Measurements from ENCODE around the gene DLG5.

Gene DLG5

DNA sequence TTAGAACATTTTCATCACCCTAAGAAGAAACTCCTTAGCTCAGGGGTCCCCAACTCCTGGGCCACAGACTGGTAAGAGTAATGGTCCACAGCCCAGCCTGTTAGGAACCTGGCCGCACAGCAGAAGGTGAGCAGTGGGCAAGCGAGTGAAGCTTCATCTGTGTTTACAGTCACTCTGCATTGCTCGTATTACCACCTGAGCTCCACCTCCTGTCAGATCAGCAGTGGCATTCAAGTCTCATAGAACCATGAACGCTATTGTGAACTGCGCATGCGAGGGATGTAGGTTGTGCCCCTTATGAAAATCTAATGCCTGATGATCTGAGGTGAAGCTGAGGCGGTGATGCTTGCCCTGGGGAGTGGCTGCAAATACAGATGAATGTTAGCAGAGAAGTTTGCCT, 37.3 kb upstream of the DLG5 start:
- H3K4me1 ChIP-seq (ENCODE audit: control insufficient read depth, insufficient read depth, low read length): no peaks in the 10 kb centered on the region
- H3K9me3 ChIP-seq (ENCODE audit: control insufficient read depth, insufficient read depth, low read length): peaks cover 8% of the 10 kb centered on the region
- no peaks in the 10 kb centered on the region for H3K27me3 ChIP-seq (ENCODE audit: control insufficient read depth, insufficient read depth, low read length)
- no peak overlapping the region for H3K9ac ChIP-seq (ENCODE audit: low read depth, low read length)
- H3K4me3 ChIP-seq (ENCODE audit: low read depth, low read length): no peak overlapping the region
- H3K36me3 ChIP-seq (ENCODE audit: control insufficient read depth, insufficient read depth, low read length): no peaks in the 10 kb centered on the region

DNA sequence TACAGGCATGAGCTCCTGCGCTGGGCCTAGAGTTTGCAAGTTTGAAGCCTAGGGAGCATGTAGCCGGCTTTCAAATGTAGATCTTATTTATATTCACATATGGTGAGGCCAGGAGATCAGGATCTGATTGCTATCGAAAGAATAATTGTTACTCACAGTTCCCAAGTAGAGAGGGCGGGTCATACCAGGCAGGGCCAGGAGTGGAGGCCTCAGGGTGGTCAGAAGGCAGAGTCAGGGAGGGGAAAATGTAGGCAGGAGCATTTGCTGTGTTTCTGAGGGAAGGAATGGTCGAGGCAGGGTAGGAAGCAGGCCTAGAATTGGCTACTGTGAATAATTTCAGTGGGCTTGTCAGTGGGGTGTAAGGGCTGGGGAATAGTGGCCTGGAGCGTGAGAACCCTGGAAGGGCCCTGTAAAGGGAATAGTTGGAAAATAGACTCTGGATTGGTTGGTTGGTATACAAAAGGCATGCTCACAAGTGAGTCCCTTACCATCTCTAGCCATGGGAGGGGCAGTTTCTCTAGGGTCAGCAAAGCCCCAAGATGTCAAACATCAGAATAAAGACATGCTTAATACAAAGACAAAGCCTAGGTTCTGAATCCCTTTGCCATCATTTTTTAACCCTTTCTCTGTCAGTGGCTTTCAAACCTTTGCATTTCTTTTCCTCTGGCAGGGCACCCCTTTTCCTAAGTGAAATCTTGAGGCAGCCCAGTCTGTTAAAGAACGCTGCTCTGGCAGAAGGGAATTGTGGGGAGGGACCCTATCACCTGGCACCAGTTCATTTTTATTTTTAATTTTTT, 36.0 kb upstream of the DLG5 start:
- Histone ChIP-seq H3K9me3 (ENCODE audit: control insufficient read depth, insufficient read depth, low read length) (peaks cover 8% of the 10 kb centered on the region), H3K4me3 (ENCODE audit: low read depth, low read length) (no peak overlapping the region), H3K36me3 (ENCODE audit: control insufficient read depth, insufficient read depth, low read length) (no peaks in the 10 kb centered on the region), H3K27me3 (ENCODE audit: control insufficient read depth, insufficient read depth, low read length) (no peaks in the 10 kb centered on the region), H3K9ac (ENCODE audit: low read depth, low read length) (no peak overlapping the region), H3K4me1 (ENCODE audit: control insufficient read depth, insufficient read depth, low read length) (no peaks in the 10 kb centered on the region)

- H3K27me3 ChIP-seq (ENCODE audit: control insufficient read depth, insufficient read depth, low read length): no peaks in the 10 kb centered on the region
- no peaks in the 10 kb centered on the region for H3K4me1 ChIP-seq (ENCODE audit: control insufficient read depth, insufficient read depth, low read length)
- H3K9ac ChIP-seq (ENCODE audit: low read depth, low read length): no peak overlapping the region
- H3K4me3 ChIP-seq (ENCODE audit: low read depth, low read length): no peak overlapping the region
- peaks cover 8% of the 10 kb centered on the region for H3K9me3 ChIP-seq (ENCODE audit: control insufficient read depth, insufficient read depth, low read length)
- no peaks in the 10 kb centered on the region for H3K36me3 ChIP-seq (ENCODE audit: control insufficient read depth, insufficient read depth, low read length)
Observed at GRCh38 chr10:77961668-77962067, 35.1 kb upstream of the DLG5 start.

GRCh38 chr10:77960829-77961329, 34.3 kb upstream of the DLG5 start:
- H3K4me3 ChIP-seq (ENCODE audit: low read depth, low read length): no peak overlapping the region
- no peaks in the 10 kb centered on the region for H3K4me1 ChIP-seq (ENCODE audit: control insufficient read depth, insufficient read depth, low read length)
- peaks cover 8% of the 10 kb centered on the region for H3K9me3 ChIP-seq (ENCODE audit: control insufficient read depth, insufficient read depth, low read length)
- H3K9ac ChIP-seq (ENCODE audit: low read depth, low read length): no peak overlapping the region
- no peaks in the 10 kb centered on the region for H3K36me3 ChIP-seq (ENCODE audit: control insufficient read depth, insufficient read depth, low read length)
- H3K27me3 ChIP-seq (ENCODE audit: control insufficient read depth, insufficient read depth, low read length): no peaks in the 10 kb centered on the region

DNA sequence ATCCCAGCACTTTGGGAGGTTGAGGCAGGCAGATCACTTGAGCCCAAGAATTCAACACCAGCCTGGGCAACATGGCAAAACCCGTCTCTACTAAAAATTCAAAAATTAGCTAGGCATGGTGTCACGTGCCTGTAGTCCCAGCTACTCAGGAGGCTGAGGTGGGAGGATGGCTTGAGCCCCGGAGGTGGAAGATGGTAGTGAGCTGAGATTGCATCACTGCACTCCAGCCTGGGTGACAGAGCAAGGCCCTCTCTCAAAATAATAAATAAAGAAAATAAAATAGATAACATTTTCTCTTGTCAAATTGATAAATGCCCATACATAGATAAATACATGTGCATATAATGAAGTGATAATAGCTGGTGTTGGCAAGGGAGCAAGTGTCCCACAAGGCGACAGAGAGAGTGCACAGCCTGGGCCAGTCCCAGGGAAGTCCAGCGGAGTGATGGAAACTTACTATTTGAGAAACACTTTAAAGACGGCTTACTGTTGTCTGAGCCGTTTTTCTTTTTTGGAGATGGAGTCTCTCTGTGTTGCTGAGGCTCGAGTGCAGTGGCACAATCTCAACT, 33.4 kb upstream of the DLG5 start:
- H3K4me1 ChIP-seq (ENCODE audit: control insufficient read depth, insufficient read depth, low read length): no peaks in the 10 kb centered on the region
- peaks cover 8% of the 10 kb centered on the region for H3K9me3 ChIP-seq (ENCODE audit: control insufficient read depth, insufficient read depth, low read length)
- H3K4me3 ChIP-seq (ENCODE audit: low read depth, low read length): no peak overlapping the region
- H3K27me3 ChIP-seq (ENCODE audit: control insufficient read depth, insufficient read depth, low read length): no peaks in the 10 kb centered on the region
- no peak overlapping the region for H3K9ac ChIP-seq (ENCODE audit: low read depth, low read length)
- H3K36me3 ChIP-seq (ENCODE audit: control insufficient read depth, insufficient read depth, low read length): no peaks in the 10 kb centered on the region

GRCh38 chr10:77959384-77959783, 32.8 kb upstream of the DLG5 start:
- H3K36me3 ChIP-seq (ENCODE audit: control insufficient read depth, insufficient read depth, low read length): no peaks in the 10 kb centered on the region
- no peak overlapping the region for H3K9ac ChIP-seq (ENCODE audit: low read depth, low read length)
- peaks cover 8% of the 10 kb centered on the region for H3K9me3 ChIP-seq (ENCODE audit: control insufficient read depth, insufficient read depth, low read length)
- H3K4me1 ChIP-seq (ENCODE audit: control insufficient read depth, insufficient read depth, low read length): no peaks in the 10 kb centered on the region
- no peaks in the 10 kb centered on the region for H3K27me3 ChIP-seq (ENCODE audit: control insufficient read depth, insufficient read depth, low read length)
- no peak overlapping the region for H3K4me3 ChIP-seq (ENCODE audit: low read depth, low read length)

DNA sequence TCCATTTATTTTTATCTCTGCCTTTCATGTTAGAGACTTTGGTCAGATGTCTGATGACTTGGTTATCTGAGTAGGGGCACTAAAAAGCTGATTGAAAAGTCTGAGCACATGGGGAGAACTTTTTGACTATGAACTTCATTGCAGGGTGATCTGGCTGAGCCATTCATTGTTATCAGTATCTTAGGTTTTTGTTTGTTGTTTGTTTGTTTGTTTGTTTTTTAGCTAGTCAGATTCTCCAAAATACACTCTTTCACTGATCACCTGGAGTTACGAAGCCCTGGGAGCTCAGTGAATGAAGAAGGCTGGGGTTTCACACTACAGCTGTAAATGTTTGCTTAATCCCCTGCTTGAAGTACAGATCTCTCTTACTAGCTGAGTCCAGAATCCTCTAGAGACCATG, 28.6 kb upstream of the DLG5 start:
- no peak overlapping the region for H3K9ac ChIP-seq (ENCODE audit: low read depth, low read length)
- no peaks in the 10 kb centered on the region for H3K36me3 ChIP-seq (ENCODE audit: control insufficient read depth, insufficient read depth, low read length)
- no peaks in the 10 kb centered on the region for H3K4me1 ChIP-seq (ENCODE audit: control insufficient read depth, insufficient read depth, low read length)

DNA sequence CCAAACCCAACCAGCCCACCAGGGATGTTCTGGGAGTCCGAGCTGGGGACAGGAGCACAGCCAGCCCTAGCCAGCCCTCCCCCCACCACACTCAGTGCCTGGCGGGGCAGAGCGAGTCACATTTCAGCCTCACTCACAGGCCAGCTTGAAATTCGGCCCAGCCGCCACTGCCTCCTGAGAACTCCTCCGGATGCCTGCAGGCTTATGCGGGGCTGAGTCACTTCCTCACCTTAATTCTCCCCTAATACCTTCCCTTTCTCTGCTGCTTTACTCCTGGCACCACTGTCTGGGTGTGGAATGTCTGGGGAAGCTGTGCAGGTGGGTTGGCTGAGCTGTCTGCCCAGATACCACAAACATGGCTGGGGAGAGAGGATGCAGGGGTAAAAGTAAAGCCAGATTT, 22.6 kb upstream of the DLG5 start:
- Histone ChIP-seq H3K9ac (ENCODE audit: low read depth, low read length) (no peak overlapping the region), H3K9me3 (ENCODE audit: control insufficient read depth, insufficient read depth, low read length) (no peaks in the 10 kb centered on the region), H3K4me1 (ENCODE audit: control insufficient read depth, insufficient read depth, low read length) (peaks cover 10% of the 10 kb centered on the region), H3K36me3 (ENCODE audit: control insufficient read depth, insufficient read depth, low read length) (no peaks in the 10 kb centered on the region), H3K27me3 (ENCODE audit: control insufficient read depth, insufficient read depth, low read length) (no peaks in the 10 kb centered on the region), H3K4me3 (ENCODE audit: low read depth, low read length) (no peak overlapping the region)

More for the DNA sequence above, 28.6 kb upstream of the DLG5 start:
- Histone ChIP-seq H3K4me3 (ENCODE audit: low read depth, low read length) (no peak overlapping the region), H3K9me3 (ENCODE audit: control insufficient read depth, insufficient read depth, low read length) (no peaks in the 10 kb centered on the region), H3K27me3 (ENCODE audit: control insufficient read depth, insufficient read depth, low read length) (no peaks in the 10 kb centered on the region)

DNA sequence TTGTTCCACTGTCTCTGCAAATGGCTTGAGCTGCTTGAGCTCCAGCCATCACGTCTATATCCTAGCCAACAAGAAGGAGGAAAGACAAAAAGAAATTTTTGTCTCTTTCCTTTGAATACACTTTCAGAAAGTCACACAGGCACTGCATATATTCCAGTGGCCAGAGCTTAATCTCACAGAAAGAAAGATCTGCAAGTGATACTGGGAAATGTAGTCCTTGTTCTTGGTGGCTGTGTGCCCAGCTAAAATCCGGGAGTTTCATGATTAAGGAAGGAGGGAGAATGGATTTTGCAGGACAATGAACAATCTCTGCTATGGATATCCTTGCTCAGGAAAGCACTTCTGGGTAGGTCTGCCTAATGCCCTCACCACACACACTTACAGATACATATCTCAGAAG, 19.5 kb upstream of the DLG5 start:
- no peak overlapping the region for H3K9ac ChIP-seq (ENCODE audit: low read depth, low read length)
- no peaks in the 10 kb centered on the region for H3K27me3 ChIP-seq (ENCODE audit: control insufficient read depth, insufficient read depth, low read length)
- H3K9me3 ChIP-seq (ENCODE audit: control insufficient read depth, insufficient read depth, low read length): no peaks in the 10 kb centered on the region
- no peaks in the 10 kb centered on the region for H3K36me3 ChIP-seq (ENCODE audit: control insufficient read depth, insufficient read depth, low read length)
- H3K4me1 ChIP-seq (ENCODE audit: control insufficient read depth, insufficient read depth, low read length): peaks cover 16% of the 10 kb centered on the region
- no peak overlapping the region for H3K4me3 ChIP-seq (ENCODE audit: low read depth, low read length)

DNA sequence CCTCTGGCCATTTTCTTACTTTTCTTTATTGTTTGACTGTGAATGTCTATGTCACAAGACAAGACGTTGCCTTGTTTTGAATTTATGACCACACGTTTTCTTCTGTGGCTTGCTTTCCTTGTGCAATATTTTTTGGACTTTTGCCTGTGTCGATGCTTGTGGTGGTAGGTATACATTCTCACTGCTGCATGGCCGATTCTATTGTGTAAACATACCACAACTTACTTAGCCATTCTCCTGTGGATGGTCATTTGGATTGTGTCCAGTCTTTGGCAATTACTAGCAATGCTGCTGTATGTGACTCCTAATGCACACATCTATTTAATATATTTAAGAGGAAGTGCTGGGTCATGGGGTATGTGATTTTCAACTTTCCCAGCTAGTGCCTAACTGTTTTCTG, 18.0 kb upstream of the DLG5 start:
- H3K4me1 ChIP-seq (ENCODE audit: control insufficient read depth, insufficient read depth, low read length): peaks cover 14% of the 10 kb centered on the region
- no peak overlapping the region for H3K9ac ChIP-seq (ENCODE audit: low read depth, low read length)
- no peak overlapping the region for H3K4me3 ChIP-seq (ENCODE audit: low read depth, low read length)
- H3K9me3 ChIP-seq (ENCODE audit: control insufficient read depth, insufficient read depth, low read length): no peaks in the 10 kb centered on the region
- no peaks in the 10 kb centered on the region for H3K27me3 ChIP-seq (ENCODE audit: control insufficient read depth, insufficient read depth, low read length)
- H3K36me3 ChIP-seq (ENCODE audit: control insufficient read depth, insufficient read depth, low read length): no peaks in the 10 kb centered on the region

- H3K27me3 ChIP-seq (ENCODE audit: control insufficient read depth, insufficient read depth, low read length): no peaks in the 10 kb centered on the region
- peaks cover 6% of the 10 kb centered on the region for H3K4me1 ChIP-seq (ENCODE audit: control insufficient read depth, insufficient read depth, low read length)
- no peaks in the 10 kb centered on the region for H3K9me3 ChIP-seq (ENCODE audit: control insufficient read depth, insufficient read depth, low read length)
- no peaks in the 10 kb centered on the region for H3K36me3 ChIP-seq (ENCODE audit: control insufficient read depth, insufficient read depth, low read length)
- H3K9ac ChIP-seq (ENCODE audit: low read depth, low read length): no peak overlapping the region
- H3K4me3 ChIP-seq (ENCODE audit: low read depth, low read length): no peak overlapping the region
Observed at GRCh38 chr10:77943121-77943901, 16.8 kb upstream of the DLG5 start.
